Measurements from ENCODE around the gene HOXD10. TPM values are rescaled to one million over a fixed set of nuclear protein-coding genes. Genes with fewer than 3 reads are reported as not detected.

The HOXD10 gene
- total RNA-seq, 1 donor from 2014 or later = 19.6 TPM

DNA sequence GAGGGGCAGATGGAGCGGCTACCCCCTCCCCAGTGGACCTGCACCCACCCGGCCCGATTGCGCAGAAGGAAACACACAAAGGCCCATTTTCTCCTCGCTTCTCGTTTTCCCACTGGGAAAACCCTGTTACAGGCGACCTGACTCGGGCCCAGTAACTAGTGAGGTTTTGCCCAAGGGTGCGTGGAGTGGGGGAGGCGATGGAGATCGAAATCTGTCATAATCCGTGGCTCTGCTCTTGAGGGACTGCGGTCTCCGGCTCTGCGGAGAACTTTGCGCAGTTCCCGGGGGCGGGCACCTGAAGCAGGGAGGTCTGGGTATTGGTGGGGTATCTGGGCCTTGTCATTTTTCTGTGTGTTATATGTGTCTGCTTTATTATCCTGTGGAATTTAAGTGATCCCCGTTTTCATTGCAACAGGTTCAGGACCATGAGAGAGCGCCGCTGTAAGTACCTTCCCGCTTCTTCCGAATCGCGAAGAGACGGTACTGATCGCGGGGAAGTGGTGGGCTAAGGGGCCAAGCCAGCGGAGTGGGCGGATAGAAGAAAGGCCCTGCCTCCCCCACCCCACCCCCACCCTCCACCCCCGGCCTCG lies 30.7 kb downstream of the HOXD10 start:
- intact Hi-C loops (cut with DNase I) = no loop called here
- TF ChIP-seq POLR2A (IDR thresholded peaks at IDR 0.05) (no peak), POLR2AphosphoS5 (IDR thresholded peaks at IDR 0.05; ENCODE audit: insufficient read depth in 1 of 2, low read depth in 1 of 2) (no peak)
- TF ChIP-seq, protein P1, sequence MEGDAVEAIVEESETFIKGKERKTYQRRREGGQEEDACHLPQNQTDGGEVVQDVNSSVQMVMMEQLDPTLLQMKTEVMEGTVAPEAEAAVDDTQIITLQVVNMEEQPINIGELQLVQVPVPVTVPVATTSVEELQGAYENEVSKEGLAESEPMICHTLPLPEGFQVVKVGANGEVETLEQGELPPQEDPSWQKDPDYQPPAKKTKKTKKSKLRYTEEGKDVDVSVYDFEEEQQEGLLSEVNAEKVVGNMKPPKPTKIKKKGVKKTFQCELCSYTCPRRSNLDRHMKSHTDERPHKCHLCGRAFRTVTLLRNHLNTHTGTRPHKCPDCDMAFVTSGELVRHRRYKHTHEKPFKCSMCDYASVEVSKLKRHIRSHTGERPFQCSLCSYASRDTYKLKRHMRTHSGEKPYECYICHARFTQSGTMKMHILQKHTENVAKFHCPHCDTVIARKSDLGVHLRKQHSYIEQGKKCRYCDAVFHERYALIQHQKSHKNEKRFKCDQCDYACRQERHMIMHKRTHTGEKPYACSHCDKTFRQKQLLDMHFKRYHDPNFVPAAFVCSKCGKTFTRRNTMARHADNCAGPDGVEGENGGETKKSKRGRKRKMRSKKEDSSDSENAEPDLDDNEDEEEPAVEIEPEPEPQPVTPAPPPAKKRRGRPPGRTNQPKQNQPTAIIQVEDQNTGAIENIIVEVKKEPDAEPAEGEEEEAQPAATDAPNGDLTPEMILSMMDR (IDR thresholded peaks at IDR 0.05) = no peak
- no peaks in the 10 kb centered on the region for H3K9me3 ChIP-seq
- H3K27me3 ChIP-seq = no peaks in the 10 kb centered on the region
- no peak for DNase-seq (ENCODE audit: extremely low spot score in 2 of 2)
- H3K4me1 ChIP-seq = no peaks in the 10 kb centered on the region
- no peak overlapping the region for H3K4me3 ChIP-seq
- H3K27ac ChIP-seq = no peak overlapping the region
- no peaks in the 10 kb centered on the region for H3K36me3 ChIP-seq

DNA sequence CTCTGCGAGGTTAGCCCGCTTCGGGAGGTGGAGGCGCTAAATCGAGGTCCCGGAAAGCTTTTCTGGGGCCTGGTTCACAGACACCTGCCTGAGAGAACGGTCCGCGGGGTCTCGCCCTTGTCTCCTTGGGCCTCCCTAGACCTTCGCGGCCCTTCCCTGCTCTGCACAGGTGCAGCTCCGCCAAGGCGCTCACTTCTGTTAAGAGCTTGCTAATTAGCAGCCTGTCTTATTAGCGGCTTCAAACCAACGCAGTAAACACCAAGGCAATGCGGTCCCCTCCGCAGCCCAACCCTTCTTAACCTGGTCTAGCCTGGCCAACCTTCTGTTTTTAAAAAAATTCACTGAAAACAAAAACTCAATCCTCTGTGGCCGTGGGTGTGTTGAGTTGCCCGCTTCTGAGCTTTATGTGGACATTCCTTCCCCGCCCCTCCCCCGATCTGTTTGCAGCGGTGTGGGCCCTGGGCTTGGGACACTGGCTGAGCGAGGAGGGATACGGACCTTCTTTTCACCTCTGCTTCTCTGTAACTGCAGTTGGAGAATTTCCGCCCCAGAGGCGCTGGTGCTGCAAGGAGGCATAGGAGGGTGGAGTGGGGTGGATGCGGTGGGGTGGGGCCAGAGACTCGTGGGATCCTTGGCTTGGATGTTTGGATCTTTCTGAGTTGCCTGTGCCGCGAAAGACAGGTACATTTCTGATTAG lies 31.4 kb downstream of the HOXD10 start:
- no peaks in the 10 kb centered on the region for H3K4me1 ChIP-seq
- DNase-seq (ENCODE audit: extremely low spot score in 2 of 2) = no peak
- no peak overlapping the region for H3K27ac ChIP-seq
- no peaks in the 10 kb centered on the region for H3K36me3 ChIP-seq
- no peaks in the 10 kb centered on the region for H3K27me3 ChIP-seq
- no peaks in the 10 kb centered on the region for H3K9me3 ChIP-seq
- H3K4me3 ChIP-seq = no peak overlapping the region
- TF ChIP-seq POLR2A (IDR thresholded peaks at IDR 0.05) (no peak), POLR2AphosphoS5 (IDR thresholded peaks at IDR 0.05; ENCODE audit: insufficient read depth in 1 of 2, low read depth in 1 of 2) (no peak)
- TF ChIP-seq, protein P1 (IDR thresholded peaks at IDR 0.05) = no peak
- intact Hi-C loops (cut with DNase I) = no loop called here

DNA sequence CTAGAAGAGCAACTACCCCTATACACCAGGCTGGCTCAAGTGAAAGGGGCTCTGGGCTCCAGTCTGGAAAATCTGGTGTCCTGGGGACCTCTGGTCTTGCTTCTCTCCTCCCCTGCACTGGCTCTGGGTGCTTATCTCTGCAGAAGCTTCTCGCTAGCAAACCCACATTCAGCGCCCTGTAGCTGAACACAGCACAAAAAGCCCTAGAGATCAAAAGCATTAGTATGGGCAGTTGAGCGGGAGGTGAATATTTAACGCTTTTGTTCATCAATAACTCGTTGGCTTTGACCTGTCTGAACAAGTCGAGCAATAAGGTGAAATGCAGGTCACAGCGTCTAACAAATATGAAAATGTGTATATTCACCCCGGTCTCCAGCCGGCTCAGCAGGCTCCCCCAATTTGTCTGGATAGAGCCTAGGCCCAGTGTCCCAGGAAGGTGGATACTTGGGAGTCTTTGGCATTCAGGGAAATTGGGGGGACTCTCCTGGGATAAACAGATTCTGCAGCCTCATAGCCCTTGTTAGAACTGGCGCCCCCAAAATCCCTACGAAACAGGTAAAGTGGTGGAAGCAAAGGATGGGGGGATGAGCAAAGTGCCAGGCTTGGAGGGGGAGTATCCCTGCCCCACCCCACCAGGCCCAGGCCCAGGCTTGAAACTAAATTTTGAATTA lies 32.3 kb downstream of the HOXD10 start:
- DNase-seq (ENCODE audit: extremely low spot score in 2 of 2) = no peak
- Histone ChIP-seq H3K4me3 (no peak overlapping the region), H3K27ac (no peak overlapping the region), H3K9me3 (no peaks in the 10 kb centered on the region), H3K27me3 (no peaks in the 10 kb centered on the region), H3K36me3 (no peaks in the 10 kb centered on the region), H3K4me1 (no peaks in the 10 kb centered on the region)
- TF ChIP-seq, protein P1 (IDR thresholded peaks at IDR 0.05) = no peak
- TF ChIP-seq POLR2A (IDR thresholded peaks at IDR 0.05) = no peak
- no peak for TF ChIP-seq POLR2AphosphoS5 (IDR thresholded peaks at IDR 0.05; ENCODE audit: insufficient read depth in 1 of 2, low read depth in 1 of 2)
- intact Hi-C loops (cut with DNase I) = no loop called here

DNA sequence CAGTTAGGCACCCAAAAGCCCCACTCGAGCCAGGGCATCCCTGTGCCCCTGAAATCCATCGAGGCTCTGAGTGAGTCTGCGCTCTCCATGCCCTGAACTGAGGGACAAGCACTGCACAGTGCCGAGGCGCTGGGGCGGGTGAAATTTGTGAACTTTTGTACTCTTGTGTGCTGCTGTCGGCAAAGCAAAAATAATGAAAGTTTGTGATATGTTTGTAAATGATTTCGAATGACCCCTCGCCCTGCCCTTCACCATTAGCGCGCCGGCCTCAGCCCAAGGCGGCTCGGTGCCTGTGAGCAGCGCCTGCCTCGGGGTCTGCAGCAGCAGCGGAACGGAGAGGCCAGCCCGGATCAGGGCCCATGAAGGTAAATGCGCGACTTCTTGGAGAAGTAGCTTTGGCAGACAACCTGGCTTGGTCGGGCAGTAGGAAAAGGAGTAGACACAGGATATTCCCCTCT lies 32.9 kb downstream of the HOXD10 start:
- intact Hi-C loops (cut with DNase I) = no loop called here
- Histone ChIP-seq H3K27ac (no peak overlapping the region), H3K36me3 (no peaks in the 10 kb centered on the region), H3K27me3 (no peaks in the 10 kb centered on the region), H3K4me1 (no peaks in the 10 kb centered on the region), H3K9me3 (no peaks in the 10 kb centered on the region), H3K4me3 (no peak overlapping the region)
- no peak for DNase-seq (ENCODE audit: extremely low spot score in 2 of 2)
- TF ChIP-seq, protein P1 (IDR thresholded peaks at IDR 0.05) = no peak
- TF ChIP-seq POLR2A (IDR thresholded peaks at IDR 0.05) = no peak
- TF ChIP-seq POLR2AphosphoS5 (IDR thresholded peaks at IDR 0.05; ENCODE audit: insufficient read depth in 1 of 2, low read depth in 1 of 2) = no peak
